Kidney epithelial cell (primary cell): Measurements from ENCODE around the gene CNDP1. TPM values are rescaled to one million over a fixed set of nuclear protein-coding genes. Genes with fewer than 3 reads are reported as not detected.

Source experiments
- DNase-seq: peaks from one replicate; pipeline ENCODE4 v3.0.0-alpha.2; 2010; ENCODE audit warnings: low read depth
- H3K27me3 ChIP-seq: 2 replicates; pipeline ENCODE4 v1.6.0; 2011; ENCODE audit warnings: low read length; ENCODE audit not compliant: control insufficient read depth, insufficient read depth
- H3K36me3 ChIP-seq: 2 replicates; pipeline ENCODE4 v1.5.1; 2011; ENCODE audit warnings: low read length; ENCODE audit not compliant: control insufficient read depth, insufficient read depth
- H3K4me3 ChIP-seq: 2 replicates; pipeline ENCODE4 v1.5.1; 2011; ENCODE audit warnings: low read depth, mild to moderate bottlenecking, control low read depth, low read length
- CTCF ChIP-seq: IDR thresholded peaks from 2 replicates; pipeline ENCODE4 v1.5.1; 2011; ENCODE audit warnings: mild to moderate bottlenecking, moderate library complexity, low read length, control low read depth, inconsistent platforms; ENCODE audit not compliant: insufficient read depth, poor library complexity, severe bottlenecking
- total RNA-seq: library from RNA; depleted of rRNA; stranded (reverse); fragments of >200 nt; gene quantifications from 2 replicates; pipeline ENCODE4 v1.2.3, GENCODE V29; 2015

Gene CNDP1
- total RNA-seq, 1 donor from 2014 or later: not detected

- no peak for DNase-seq
- Histone ChIP-seq H3K36me3 (no peaks in the 10 kb centered on the region), H3K27me3 (no peaks in the 10 kb centered on the region), H3K4me3 (no peak overlapping the region)
- TF ChIP-seq CTCF: no peak
These were observed 42.0 kb upstream of the CNDP1 start for GRCh38 chr18:74492259-74492658.

GRCh38 chr18:74493689-74494088 is 40.6 kb upstream of the CNDP1 start:
- Histone ChIP-seq H3K4me3 (no peak overlapping the region), H3K27me3 (no peaks in the 10 kb centered on the region), H3K36me3 (no peaks in the 10 kb centered on the region)
- DNase-seq: no peak
- TF ChIP-seq CTCF: peak; percentile 69

GRCh38 chr18:74494514-74494913 is 39.8 kb upstream of the CNDP1 start:
- Histone ChIP-seq H3K27me3 (no peaks in the 10 kb centered on the region), H3K4me3 (no peak overlapping the region), H3K36me3 (no peaks in the 10 kb centered on the region)
- DNase-seq: no peak
- TF ChIP-seq CTCF: no peak

GRCh38 chr18:74495581-74496507 is 38.5 kb upstream of the CNDP1 start, which contains the start of gene CNDP2:
Gene CNDP2 (plus strand): TSS chr18:74496363. CDS start chr18:74499974, 3,611 bp downstream.
- Histone ChIP-seq H3K36me3 (no peaks in the 10 kb centered on the region), H3K27me3 (no peaks in the 10 kb centered on the region), H3K4me3 (peak within 1 kb of the TSS; percentile 83)
- DNase-seq: peak; percentile 89
- no peak for TF ChIP-seq CTCF

- H3K36me3 ChIP-seq: no peaks in the 10 kb centered on the region
- DNase-seq: no peak
- H3K27me3 ChIP-seq: no peaks in the 10 kb centered on the region
These were observed 37.6 kb upstream of the CNDP1 start for GRCh38 chr18:74496508-74497323.

More at GRCh38 chr18:74496508-74497323, 37.6 kb upstream of the CNDP1 start:
- peak overlapping the region; percentile 83 for H3K4me3 ChIP-seq
- TF ChIP-seq CTCF: no peak
